ENCODE results near the gene NKD2. TPM values are rescaled to one million over a fixed set of nuclear protein-coding genes. Genes with fewer than 3 reads are reported as not detected.

The NKD2 gene
- total and polyA plus RNA-seq, 2 of the 4 experiments (the other 2 are of a cell fraction) = not detected

DNA sequence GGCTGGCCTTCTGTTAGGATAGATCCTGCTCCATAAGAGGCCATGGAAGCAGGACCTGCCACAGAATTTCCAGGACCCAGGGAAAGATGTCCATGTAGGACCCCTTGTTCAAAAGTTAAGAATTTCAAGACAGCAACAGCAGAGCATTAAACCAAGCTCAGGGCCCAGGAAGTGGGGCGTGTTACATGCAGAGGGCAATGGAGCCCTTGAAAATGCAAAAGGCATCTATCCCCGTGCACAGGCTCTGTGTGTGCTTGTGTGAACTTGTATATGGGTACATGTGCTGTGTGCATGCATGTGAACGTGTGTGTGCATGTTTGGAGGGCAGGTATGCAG is 14.4 kb upstream of the NKD2 start:
- no TSS peak for BruUV-seq (replicated peaks)
- Histone ChIP-seq H4K5ac (ENCODE audit: low read depth, low read length) (no peak overlapping the region), H2AFZ (replicated peaks; ENCODE audit: low read length, poor library complexity) (no peak overlapping the region), H3K9me1 (ENCODE audit: insufficient read depth, low read length) (no peaks in the 10 kb centered on the region), H2AK5ac (ENCODE audit: low read depth, low read length) (no peak overlapping the region), H3K18ac (ENCODE audit: low read depth, low read length) (no peak overlapping the region), H2AK9ac (replicated peaks; ENCODE audit: low read depth, low read length, poor library complexity) (no peak overlapping the region), H3K4me2 (ENCODE audit: low read depth, low read length) (no peak overlapping the region), H3K9me3 (ENCODE audit: control insufficient read depth, insufficient read depth, low read length) (no peaks in the 10 kb centered on the region), H3K27me3 (ENCODE audit: control insufficient read depth, insufficient read depth, low read length) (peaks cover 35% of the 10 kb centered on the region), H3K36me3 (ENCODE audit: control insufficient read depth, insufficient read depth, low read length) (no peaks in the 10 kb centered on the region), H2BK120ac (ENCODE audit: low read depth, low read length) (no peak overlapping the region), H3K23ac (ENCODE audit: low read depth, low read length) (no peak overlapping the region), H2BK15ac (ENCODE audit: low read depth, low read length) (no peak overlapping the region), H2BK20ac (ENCODE audit: low read depth, low read length) (no peak overlapping the region), H3K9ac (ENCODE audit: low read depth, low read length) (no peak overlapping the region), H3K4me1 (ENCODE audit: control insufficient read depth, insufficient read depth, low read length) (peaks cover 10% of the 10 kb centered on the region; the same call in 1 of the 2 replicates), H3K79me1 (ENCODE audit: low read depth in 1 of 2, low read length in 2 of 2) (no peaks in the 10 kb centered on the region), H3K4me3 (ENCODE audit: insufficient read depth, low read depth, low read length) (no peak overlapping the region), H4K8ac (ENCODE audit: low read depth in 2 of 2, low read length in 2 of 2) (no peak overlapping the region), H4K91ac (ENCODE audit: insufficient read depth, low read depth, low read length) (no peak overlapping the region), H2BK5ac (ENCODE audit: low read depth, low read length, poor library complexity, severe bottlenecking) (no peak overlapping the region), H3K56ac (ENCODE audit: extremely low read depth, insufficient read depth, low read length) (no peak overlapping the region), H3K4ac (ENCODE audit: low read depth, low read length) (no peak overlapping the region), H4K20me1 (ENCODE audit: insufficient read depth, low read length) (no peaks in the 10 kb centered on the region), H3K27ac (ENCODE audit: insufficient read depth, low read length) (no peak overlapping the region), H3K14ac (replicated peaks; ENCODE audit: low read depth, low read length) (no peak overlapping the region)
- intact Hi-C loops (cut with micrococcal nuclease) (no loop called here), dilution Hi-C loops (cut with HindIII; ENCODE audit: low sequenced_read_pairs, unreplicated experiment) (no loop called here), in situ Hi-C loops (cut with MboI; ENCODE audit: low sequenced_read_pairs) (no loop called here)
- DNase-seq (no peak), ATAC-seq (ENCODE audit: low read depth) (no peak)
- no peak for TF ChIP-seq BHLHE40 (IDR thresholded peaks at IDR 0.05; ENCODE audit: low read depth, low read length)
- no peak for TF ChIP-seq MAZ (IDR thresholded peaks at IDR 0.05; ENCODE audit: borderline replicate concordance, low read depth, low read length)
- no peak for TF ChIP-seq FOS (IDR thresholded peaks at IDR 0.05; ENCODE audit: low read depth, low read length)
- no peak for TF ChIP-seq RAD21 (IDR thresholded peaks at IDR 0.05; ENCODE audit: low read length)
- TF ChIP-seq POLR2A (IDR thresholded peaks at IDR 0.05; ENCODE audit: low read depth, low read length) = no peak
- no peak for TF ChIP-seq RCOR1 (IDR thresholded peaks at IDR 0.05; ENCODE audit: insufficient replicate concordance, low read length)
- no peak for TF ChIP-seq CTCF (conservative IDR thresholded peaks at IDR 0.05; ENCODE audit: low read depth, low read length)
- no peak for TF ChIP-seq CEBPB (IDR thresholded peaks at IDR 0.05; ENCODE audit: low read depth, low read length)
- TF ChIP-seq CHD1 (IDR thresholded peaks at IDR 0.05; ENCODE audit: low read depth, low read length) = no peak
- TF ChIP-seq RFX5 (IDR thresholded peaks at IDR 0.05; ENCODE audit: low read depth, low read length) = no peak
- TF ChIP-seq SMC3 (IDR thresholded peaks at IDR 0.05; ENCODE audit: low read depth, low read length) = no peak
- no peak for TF ChIP-seq MAFK (IDR thresholded peaks at IDR 0.05; ENCODE audit: low read depth, low read length)
- TF ChIP-seq, protein P1, sequence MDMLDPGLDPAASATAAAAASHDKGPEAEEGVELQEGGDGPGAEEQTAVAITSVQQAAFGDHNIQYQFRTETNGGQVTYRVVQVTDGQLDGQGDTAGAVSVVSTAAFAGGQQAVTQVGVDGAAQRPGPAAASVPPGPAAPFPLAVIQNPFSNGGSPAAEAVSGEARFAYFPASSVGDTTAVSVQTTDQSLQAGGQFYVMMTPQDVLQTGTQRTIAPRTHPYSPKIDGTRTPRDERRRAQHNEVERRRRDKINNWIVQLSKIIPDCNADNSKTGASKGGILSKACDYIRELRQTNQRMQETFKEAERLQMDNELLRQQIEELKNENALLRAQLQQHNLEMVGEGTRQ (IDR thresholded peaks at IDR 0.05; ENCODE audit: low read depth, low read length) = no peak
- WGBS, 2 experiments (ENCODE audit: extremely low coverage in 2 of 2, insufficient read length in 1 of 2) = 83% methylated on average over 1 of the region's 3 CpGs; no CpG with 5 or more reads in 1 of the 2 experiments
- ChIA-PET CTCF (no interaction called here), POLR2A (ENCODE audit: unreplicated experiment) (no interaction called here)

Data from IMR-90 (cell line).